ENCODE results near the gene UBAC1. TPM values are rescaled to one million over a fixed set of nuclear protein-coding genes. Genes with fewer than 3 reads are reported as not detected.

The UBAC1 gene
- total and polyA plus RNA-seq, 9 of the 15 experiments (the other 6 are each of a cell fraction or from before 2014, with no cell fraction given): 94.0 to 399 (median 228) TPM

GRCh38 chr9:135955934-135956801 is 5.0 kb downstream of the UBAC1 start (continued):
- TF ChIP-seq KLF6 (CRISPR knock-in tag; IDR thresholded peaks at IDR 0.05; ENCODE audit: borderline replicate concordance) (no peak), ERF (CRISPR knock-in tag; IDR thresholded peaks at IDR 0.05) (0 out of 2 replicates have a peak, but pooled peaks have one; percentile 64), MTF1 (CRISPR knock-in tag; IDR thresholded peaks at IDR 0.05; ENCODE audit: borderline replicate concordance) (no peak), ZNF174 (CRISPR knock-in tag; IDR thresholded peaks at IDR 0.05) (no peak), ID3 (CRISPR knock-in tag; IDR thresholded peaks at IDR 0.05) (no peak), ID3 (tag; IDR thresholded peaks at IDR 0.05) (peak; percentile 71; the same call in 1 of the 2 replicates), FOXM1 (IDR thresholded peaks at IDR 0.05; ENCODE audit: low read depth) (no peak), FOXM1 (CRISPR knock-in tag; IDR thresholded peaks at IDR 0.05; ENCODE audit: low read depth) (no peak), DMBX1 (CRISPR knock-in tag; IDR thresholded peaks at IDR 0.05; ENCODE audit: borderline replicate concordance) (0 out of 2 replicates have a peak, but pooled peaks have one; percentile 31), CBX2 (IDR thresholded peaks at IDR 0.05; ENCODE audit: insufficient read depth, low read length, poor library complexity, severe bottlenecking) (no peak), TSC22D4 (tag; IDR thresholded peaks at IDR 0.05) (no peak), SMAD2 (IDR thresholded peaks at IDR 0.05; ENCODE audit: low read depth, low read length) (no peak), ZNF274 (IDR thresholded peaks at IDR 0.05; ENCODE audit: borderline replicate concordance, low read depth, low read length) (no peak), NR2C2 (CRISPR knock-in tag; IDR thresholded peaks at IDR 0.05) (no peak), NR2C2 (tag; IDR thresholded peaks at IDR 0.05) (0 out of 2 replicates have a peak, but pooled peaks have one; percentile 12), CREM (IDR thresholded peaks at IDR 0.05; ENCODE audit: low read depth) (no peak), LARP7 (IDR thresholded peaks at IDR 0.05) (no peak), BHLHE40 (IDR thresholded peaks at IDR 0.05; ENCODE audit: low read length) (peak; percentile 30), E2F3 (CRISPR knock-in tag; IDR thresholded peaks at IDR 0.05) (no peak), ZFP1 (CRISPR knock-in tag; IDR thresholded peaks at IDR 0.05) (no peak), KDM2B (CRISPR knock-in tag; IDR thresholded peaks at IDR 0.05) (no peak), MTA3 (IDR thresholded peaks at IDR 0.05; ENCODE audit: borderline replicate concordance) (no peak), SRSF9 (IDR thresholded peaks at IDR 0.05; ENCODE audit: borderline replicate concordance, low read depth, low read length) (no peak), CHD1 (IDR thresholded peaks at IDR 0.05; ENCODE audit: low read length) (peak; percentile 85), ZNF507 (tag; conservative IDR thresholded peaks at IDR 0.05) (no peak), PHF8 (IDR thresholded peaks at IDR 0.05; ENCODE audit: borderline replicate concordance, low read length) (peak; percentile 14; the same call in 1 of the 2 replicates), ATF3 (IDR thresholded peaks at IDR 0.05) (no peak), ATF3 (CRISPR knock-in tag; conservative IDR thresholded peaks at IDR 0.05) (no peak), RBFOX2 (IDR thresholded peaks at IDR 0.05; ENCODE audit: low read depth, low read length) (peak; percentile 65)
